Caco-2 (cell line): ENCODE results near the gene NFATC1. TPM values are rescaled to one million over a fixed set of nuclear protein-coding genes. Genes with fewer than 3 reads are reported as not detected.

Source experiments
- BruUV-seq: library from RNA; stranded (reverse); fragments of 400-500 nt; replicated peaks from 2 replicates; lab custom pipeline; 2021; lab: Mats Ljungman, UMichigan
- CTCF ChIA-PET: fragments of 300-600 bp; sonication (Branson Sonifier 250); formaldehyde crosslinking; loops from one replicate; lab custom pipeline; 2022; ENCODE audit warnings: antibody characterized with exemption; lab: Charles Lee
- POLR2A ChIA-PET: fragments of 300-600 bp; sonication (Branson Sonifier 250); formaldehyde crosslinking; loops from one replicate; lab custom pipeline; 2022; ENCODE audit warnings: antibody characterized with exemption; lab: Charles Lee
- DNase-seq, 2 experiments: peaks; one replicate each; pipeline versions ENCODE4 v3.0.0 to v3.0.0-alpha.2; 2020 to 2022
- H3K27me3 ChIP-seq: replicated peaks from 2 replicates; pipeline ENCODE4 v1.6.0; 2011; ENCODE audit warnings: low read length; ENCODE audit not compliant: control insufficient read depth, insufficient read depth
- H3K36me3 ChIP-seq: 2 replicates; pipeline ENCODE4 v1.5.1; 2011; ENCODE audit warnings: low read length; ENCODE audit not compliant: control insufficient read depth, insufficient read depth
- H3K4me1 ChIP-seq: fragments of 250-450 bp; sonication (Bioruptor Pico); 2 replicates; pipeline ENCODE4 v1.5.1; 2020; ENCODE audit warnings: mild to moderate bottlenecking
- H3K4me3 ChIP-seq: 2 replicates; pipeline ENCODE4 v1.5.1; 2011; ENCODE audit warnings: low read depth, mild to moderate bottlenecking, control low read depth, low read length
- H3K9me3 ChIP-seq: fragments of 250-450 bp; sonication (Bioruptor Pico); 2 replicates; pipeline ENCODE4 v1.5.1; 2020; ENCODE audit warnings: mild to moderate bottlenecking, moderate library complexity
- H3K27ac Mint-ChIP-seq: one replicate; pipeline ENCODE4 v1.8.0; 2022; ENCODE audit warnings: mixed read lengths; ENCODE audit not compliant: unreplicated experiment
- H3K27me3 Mint-ChIP-seq: one replicate; pipeline ENCODE4 v1.8.0; 2022; ENCODE audit warnings: mixed read lengths; ENCODE audit not compliant: insufficient read depth, unreplicated experiment
- H3K36me3 Mint-ChIP-seq: one replicate; pipeline ENCODE4 v1.8.0; 2022; ENCODE audit warnings: mild to moderate bottlenecking, mixed read lengths; ENCODE audit not compliant: insufficient read depth, unreplicated experiment
- H3K4me1 Mint-ChIP-seq: one replicate; pipeline ENCODE4 v1.8.0; 2022; ENCODE audit warnings: low read depth, mixed read lengths; ENCODE audit not compliant: unreplicated experiment
- H3K4me3 Mint-ChIP-seq: one replicate; pipeline ENCODE4 v1.8.0; 2022; ENCODE audit warnings: mild to moderate bottlenecking, moderate library complexity, mixed read lengths; ENCODE audit not compliant: unreplicated experiment
- H3K9me3 Mint-ChIP-seq: one replicate; pipeline ENCODE4 v1.8.0; 2022; ENCODE audit warnings: mixed read lengths; ENCODE audit not compliant: unreplicated experiment
- intact Hi-C: fragments of 100-400 bp; cut with micrococcal nuclease; formaldehyde crosslinking; loops from one replicate; pipeline ENCODE4 v1.10.0; 2022; ENCODE audit not compliant: unreplicated experiment
- total RNA-seq: library from RNA; stranded (reverse); gene quantifications from 2 replicates; pipeline ENCODE4 v1.2.3, GENCODE V29; 2022
- TF ChIP-seq, protein P1 (sequence below), 2 experiments: fragments of 200-600 bp in 1 of 2; IDR thresholded peaks; 1 replicate in 1 of 2; 2 replicates in 1 of 2; pipeline versions ENCODE4 v1.5.1 to v1.8.0; 2011 to 2022; ENCODE audit warnings: antibody characterized with exemption in 1 of 2, control low read depth in 1 of 2, inconsistent platforms in 1 of 2, low read depth in 1 of 2, low read length in 1 of 2, mild to moderate bottlenecking in 1 of 2, moderate library complexity in 1 of 2; ENCODE audit not compliant: insufficient read depth in 1 of 2, severe bottlenecking in 1 of 2, unreplicated experiment in 1 of 2

NFATC1 gene
- total RNA-seq, 1 experiment from 2014 or later = 0.66 TPM

- Histone ChIP-seq H3K4me3 (no peak overlapping the region), H3K27me3 (no peaks in the 10 kb centered on the region), H3K9me3 (no peaks in the 10 kb centered on the region), H3K36me3 (no peaks in the 10 kb centered on the region), H3K4me1 (no peaks in the 10 kb centered on the region)
- TF ChIP-seq, protein P1, sequence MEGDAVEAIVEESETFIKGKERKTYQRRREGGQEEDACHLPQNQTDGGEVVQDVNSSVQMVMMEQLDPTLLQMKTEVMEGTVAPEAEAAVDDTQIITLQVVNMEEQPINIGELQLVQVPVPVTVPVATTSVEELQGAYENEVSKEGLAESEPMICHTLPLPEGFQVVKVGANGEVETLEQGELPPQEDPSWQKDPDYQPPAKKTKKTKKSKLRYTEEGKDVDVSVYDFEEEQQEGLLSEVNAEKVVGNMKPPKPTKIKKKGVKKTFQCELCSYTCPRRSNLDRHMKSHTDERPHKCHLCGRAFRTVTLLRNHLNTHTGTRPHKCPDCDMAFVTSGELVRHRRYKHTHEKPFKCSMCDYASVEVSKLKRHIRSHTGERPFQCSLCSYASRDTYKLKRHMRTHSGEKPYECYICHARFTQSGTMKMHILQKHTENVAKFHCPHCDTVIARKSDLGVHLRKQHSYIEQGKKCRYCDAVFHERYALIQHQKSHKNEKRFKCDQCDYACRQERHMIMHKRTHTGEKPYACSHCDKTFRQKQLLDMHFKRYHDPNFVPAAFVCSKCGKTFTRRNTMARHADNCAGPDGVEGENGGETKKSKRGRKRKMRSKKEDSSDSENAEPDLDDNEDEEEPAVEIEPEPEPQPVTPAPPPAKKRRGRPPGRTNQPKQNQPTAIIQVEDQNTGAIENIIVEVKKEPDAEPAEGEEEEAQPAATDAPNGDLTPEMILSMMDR (IDR thresholded peaks at IDR 0.05; ENCODE audit: insufficient read depth in 1 of 2, low read depth in 1 of 2, low read length in 1 of 2, severe bottlenecking in 1 of 2, unreplicated experiment in 1 of 2) = no peak
- intact Hi-C loops = no loop called here
- H3K27ac Mint-ChIP-seq = no peak overlapping the region
- CTCF ChIA-PET = no interaction called here
- no TSS peak for BruUV-seq
- no peaks in the 10 kb centered on the region for H3K9me3 Mint-ChIP-seq
- no peak for DNase-seq
- POLR2A ChIA-PET = no interaction called here
- no peaks in the 10 kb centered on the region for H3K36me3 Mint-ChIP-seq
- no peaks in the 10 kb centered on the region for H3K4me1 Mint-ChIP-seq
- no peaks in the 10 kb centered on the region for H3K27me3 Mint-ChIP-seq
- H3K4me3 Mint-ChIP-seq = no peak overlapping the region
Measured at GRCh38 chr18:79409313-79409712, 13.6 kb downstream of the NFATC1 start.

DNA sequence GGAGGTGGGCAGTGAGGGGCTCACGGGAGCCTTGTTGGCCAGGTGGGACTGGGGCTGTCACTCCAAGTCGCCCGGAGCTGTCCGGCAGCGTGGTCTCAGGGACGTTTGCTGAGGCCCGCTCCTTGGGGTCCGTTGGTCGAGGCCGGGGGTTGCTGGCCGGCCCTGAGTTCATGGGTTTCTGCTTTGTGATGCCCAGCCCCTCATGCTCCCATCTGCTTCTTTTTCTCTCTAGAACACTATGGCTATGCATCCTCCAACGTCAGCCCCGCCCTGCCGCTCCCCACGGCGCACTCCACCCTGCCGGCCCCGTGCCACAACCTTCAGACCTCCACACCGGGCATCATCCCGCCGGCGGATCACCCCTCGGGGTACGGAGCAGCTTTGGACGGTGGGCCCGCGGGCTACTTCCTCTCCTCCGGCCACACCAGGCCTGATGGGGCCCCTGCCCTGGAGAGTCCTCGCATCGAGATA lies 14.5 kb downstream of the NFATC1 start:
- H3K9me3 Mint-ChIP-seq = no peaks in the 10 kb centered on the region
- POLR2A ChIA-PET = no interaction called here
- intact Hi-C loops = no loop called here

DNA sequence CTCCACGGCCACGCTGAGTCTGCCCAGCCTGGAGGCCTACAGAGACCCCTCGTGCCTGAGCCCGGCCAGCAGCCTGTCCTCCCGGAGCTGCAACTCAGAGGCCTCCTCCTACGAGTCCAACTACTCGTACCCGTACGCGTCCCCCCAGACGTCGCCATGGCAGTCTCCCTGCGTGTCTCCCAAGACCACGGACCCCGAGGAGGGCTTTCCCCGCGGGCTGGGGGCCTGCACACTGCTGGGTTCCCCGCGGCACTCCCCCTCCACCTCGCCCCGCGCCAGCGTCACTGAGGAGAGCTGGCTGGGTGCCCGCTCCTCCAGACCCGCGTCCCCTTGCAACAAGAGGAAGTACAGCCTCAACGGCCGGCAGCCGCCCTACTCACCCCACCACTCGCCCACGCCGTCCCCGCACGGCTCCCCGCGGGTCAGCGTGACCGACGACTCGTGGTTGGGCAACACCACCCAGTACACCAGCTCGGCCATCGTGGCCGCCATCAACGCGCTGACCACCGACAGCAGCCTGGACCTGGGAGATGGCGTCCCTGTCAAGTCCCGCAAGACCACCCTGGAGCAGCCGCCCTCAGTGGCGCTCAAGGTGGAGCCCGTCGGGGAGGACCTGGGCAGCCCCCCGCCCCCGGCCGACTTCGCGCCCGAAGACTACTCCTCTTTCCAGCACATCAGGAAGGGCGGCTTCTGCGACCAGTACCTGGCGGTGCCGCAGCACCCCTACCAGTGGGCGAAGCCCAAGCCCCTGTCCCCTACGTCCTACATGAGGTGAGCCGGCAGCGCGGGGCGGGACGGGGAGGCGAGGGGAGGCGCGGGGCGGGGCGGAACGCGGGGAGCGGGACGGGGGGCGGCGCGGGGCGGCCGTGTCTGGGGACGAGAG lies 15.2 kb downstream of the NFATC1 start:
- intact Hi-C loops = no loop called here
- no peaks in the 10 kb centered on the region for H3K27me3 ChIP-seq
- BruUV-seq = no TSS peak
- H3K9me3 ChIP-seq = no peaks in the 10 kb centered on the region
- no peak overlapping the region for H3K27ac Mint-ChIP-seq
- no peaks in the 10 kb centered on the region for H3K36me3 ChIP-seq
- no peak overlapping the region for H3K4me3 ChIP-seq
- H3K4me3 Mint-ChIP-seq = no peak overlapping the region
- no peaks in the 10 kb centered on the region for H3K27me3 Mint-ChIP-seq
- H3K4me1 Mint-ChIP-seq = no peaks in the 10 kb centered on the region
- no peaks in the 10 kb centered on the region for H3K36me3 Mint-ChIP-seq
- TF ChIP-seq, protein P1 (IDR thresholded peaks at IDR 0.05; ENCODE audit: insufficient read depth in 1 of 2, low read depth in 1 of 2, low read length in 1 of 2, severe bottlenecking in 1 of 2, unreplicated experiment in 1 of 2) = no peak
- ChIA-PET POLR2A (no interaction called here), CTCF (no interaction called here)
- no peaks in the 10 kb centered on the region for H3K4me1 ChIP-seq
- DNase-seq = no peak
- no peaks in the 10 kb centered on the region for H3K9me3 Mint-ChIP-seq

More for the DNA sequence above, 14.5 kb downstream of the NFATC1 start:
- Histone ChIP-seq H3K4me3 (no peak overlapping the region), H3K9me3 (no peaks in the 10 kb centered on the region), H3K36me3 (no peaks in the 10 kb centered on the region), H3K27me3 (no peaks in the 10 kb centered on the region), H3K4me1 (no peaks in the 10 kb centered on the region)
- TF ChIP-seq, protein P1 (IDR thresholded peaks at IDR 0.05; ENCODE audit: insufficient read depth in 1 of 2, low read depth in 1 of 2, low read length in 1 of 2, severe bottlenecking in 1 of 2, unreplicated experiment in 1 of 2) = no peak
- BruUV-seq = no TSS peak
- no peaks in the 10 kb centered on the region for H3K36me3 Mint-ChIP-seq
- no peak overlapping the region for H3K4me3 Mint-ChIP-seq
- no peak for DNase-seq
- no peaks in the 10 kb centered on the region for H3K27me3 Mint-ChIP-seq
- no peak overlapping the region for H3K27ac Mint-ChIP-seq
- CTCF ChIA-PET = no interaction called here
- no peaks in the 10 kb centered on the region for H3K4me1 Mint-ChIP-seq
